ENCODE data around the gene LRRC70. TPM values are rescaled to one million over a fixed set of nuclear protein-coding genes. Genes with fewer than 3 reads are reported as not detected.
"Not testable (repeated sequence)": the region's sequence is repeated elsewhere in the genome, so short reads cannot be mapped to it uniquely, and the experiment has no call there.

LRRC70 gene, protein sequence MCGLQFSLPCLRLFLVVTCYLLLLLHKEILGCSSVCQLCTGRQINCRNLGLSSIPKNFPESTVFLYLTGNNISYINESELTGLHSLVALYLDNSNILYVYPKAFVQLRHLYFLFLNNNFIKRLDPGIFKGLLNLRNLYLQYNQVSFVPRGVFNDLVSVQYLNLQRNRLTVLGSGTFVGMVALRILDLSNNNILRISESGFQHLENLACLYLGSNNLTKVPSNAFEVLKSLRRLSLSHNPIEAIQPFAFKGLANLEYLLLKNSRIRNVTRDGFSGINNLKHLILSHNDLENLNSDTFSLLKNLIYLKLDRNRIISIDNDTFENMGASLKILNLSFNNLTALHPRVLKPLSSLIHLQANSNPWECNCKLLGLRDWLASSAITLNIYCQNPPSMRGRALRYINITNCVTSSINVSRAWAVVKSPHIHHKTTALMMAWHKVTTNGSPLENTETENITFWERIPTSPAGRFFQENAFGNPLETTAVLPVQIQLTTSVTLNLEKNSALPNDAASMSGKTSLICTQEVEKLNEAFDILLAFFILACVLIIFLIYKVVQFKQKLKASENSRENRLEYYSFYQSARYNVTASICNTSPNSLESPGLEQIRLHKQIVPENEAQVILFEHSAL
- total RNA-seq = 1 to 10 TPM; 5.4 to 6.8 TPM
- long read RNA-seq, donor 1, partial matches to known transcripts = 0 of 1 reads
- long read RNA-seq, donor 1, other reads (novel, unspliced or antisense) = 0 of 1 reads
- long read RNA-seq, donor 2, partial matches to known transcripts = 0 of 6 reads
- long read RNA-seq, donor 2, other reads (novel, unspliced or antisense) = 1 of 6 reads

DNA sequence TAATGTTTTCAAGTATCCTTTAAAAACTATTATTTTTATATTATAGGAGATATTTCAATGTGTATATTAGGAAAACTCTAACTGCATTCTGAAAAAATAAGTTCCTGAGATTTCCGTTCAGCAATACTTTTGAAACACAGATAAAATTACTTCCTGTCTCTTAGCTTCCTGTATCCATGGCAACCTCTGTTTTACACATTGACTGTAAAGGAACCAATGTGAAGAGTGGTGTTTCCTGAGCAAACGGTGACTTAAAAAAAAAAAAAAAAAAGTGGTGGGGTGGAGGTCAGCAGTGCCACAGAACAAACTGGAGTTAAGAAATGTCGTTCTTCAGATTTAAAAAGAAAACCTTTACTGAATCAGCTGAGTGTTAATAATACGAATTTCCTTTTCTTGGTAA is at the start of gene LRRC70:
TSS of gene LRRC70 (plus strand) at position 280 of the 400 bp plus-strand sequence. CDS start 620 bp downstream, outside the sequence.
- DNase-seq (ENCODE audit: low spot score) = no peak

DNA sequence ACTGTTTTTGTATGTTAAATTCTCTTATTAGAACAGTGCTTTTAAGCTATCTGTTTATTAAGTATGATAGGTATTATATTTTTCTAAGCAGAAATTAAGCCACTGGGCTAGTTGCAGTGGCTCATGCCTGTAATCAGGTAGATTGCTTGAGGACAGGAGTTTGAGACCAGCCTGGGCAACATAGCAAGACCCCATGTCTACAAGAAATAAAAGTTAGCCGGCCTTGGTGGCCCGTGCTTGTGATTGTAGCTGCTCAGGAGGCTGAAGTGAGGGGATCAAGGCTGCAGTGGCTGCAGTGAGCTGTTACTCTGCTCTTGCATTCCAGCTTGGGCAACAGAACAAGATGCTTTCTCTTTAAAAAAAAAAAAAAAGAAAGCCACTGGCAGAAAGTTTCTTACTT is 45.0 kb upstream of the LRRC70 start:
- intact Hi-C loops (cut with DNase I) = loop anchor here in 1 of 2 donors (5.0 kb wide), 1 partner anchor 34 kb away; no protein-coding TSS in a partner anchor
- DNase-seq (ENCODE audit: low spot score) = no peak

More for the DNA sequence above, at the start of gene LRRC70:
- intact Hi-C loops (cut with DNase I) = no loop called here

DNA sequence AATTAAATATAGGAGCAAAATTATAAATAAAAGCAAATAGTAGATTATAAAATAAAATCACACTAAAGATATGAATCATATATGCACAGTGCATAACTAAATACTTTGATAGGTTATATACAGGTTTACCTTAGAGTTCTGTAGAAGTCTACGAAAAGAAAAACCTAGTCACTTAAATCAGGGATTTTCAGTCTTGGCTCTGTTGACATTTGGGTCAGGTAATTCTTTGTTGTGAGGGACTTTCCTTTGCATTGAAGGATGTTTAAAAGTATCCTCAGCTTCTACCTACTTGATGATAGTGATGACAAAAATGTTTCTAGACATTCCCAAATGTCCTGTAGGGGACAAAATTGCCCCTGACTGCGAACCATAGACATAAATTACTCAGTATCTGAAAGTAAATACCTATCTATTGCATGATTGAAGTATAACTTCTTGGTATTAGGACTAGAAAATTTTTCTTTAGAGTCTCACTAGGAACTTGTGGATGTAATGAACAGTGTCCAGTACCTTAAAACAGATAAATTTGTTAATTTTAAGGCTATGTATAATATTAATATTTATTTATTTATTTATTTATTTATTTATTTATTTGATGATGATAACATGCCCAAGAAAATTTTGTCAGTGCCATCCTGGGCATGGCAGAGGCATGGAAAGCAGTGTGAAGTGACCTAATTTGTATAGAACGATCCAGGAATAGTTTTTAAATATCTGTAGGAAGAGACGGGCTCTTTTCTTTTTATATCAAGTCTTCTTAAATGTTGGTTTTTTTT is 44.0 kb upstream of the LRRC70 start:
- DNase-seq (ENCODE audit: low spot score) = no peak
- intact Hi-C loops (cut with DNase I) = loop anchor here in 1 of 2 donors (5.0 kb wide), 1 partner anchor 33 kb away; no protein-coding TSS in a partner anchor

DNA sequence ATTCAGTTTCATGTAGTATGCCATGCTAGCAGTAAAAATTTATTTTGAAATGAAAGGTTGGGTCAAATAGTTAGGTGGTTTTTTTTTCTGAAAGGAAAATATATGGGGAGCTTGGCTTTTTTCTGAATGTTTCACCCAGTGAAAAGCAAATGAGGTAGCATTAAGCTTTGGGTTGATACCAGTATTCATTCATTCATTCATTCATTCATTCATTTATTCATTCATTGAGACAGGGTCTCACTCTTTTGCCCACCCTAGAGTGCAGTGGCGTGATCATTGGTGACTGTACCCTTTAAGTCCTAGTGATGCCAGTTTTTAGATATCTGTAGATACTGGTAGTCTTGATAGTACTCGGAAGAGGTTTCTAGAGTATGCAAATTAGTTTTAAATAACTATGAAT is 42.4 kb upstream of the LRRC70 start:
- intact Hi-C loops (cut with DNase I) = no loop called here
- no peak for DNase-seq (ENCODE audit: low spot score)

DNA sequence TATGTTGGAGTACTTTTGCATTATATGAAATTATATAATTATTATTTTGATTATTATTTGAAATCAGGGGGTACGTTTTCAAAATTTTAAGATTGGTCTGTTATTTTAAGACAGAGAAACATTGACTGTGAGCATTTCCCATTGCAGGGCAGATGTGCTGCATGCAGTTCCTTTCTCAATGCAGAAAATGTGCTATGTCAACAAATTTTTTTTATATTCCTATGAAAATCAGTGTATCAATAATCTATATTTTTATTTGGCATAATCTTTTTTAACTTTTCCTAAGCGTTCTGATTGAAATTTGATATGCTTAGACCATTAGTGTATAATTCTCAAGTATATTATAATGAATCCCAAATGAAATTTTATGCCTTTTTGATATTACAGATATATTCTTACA is 41.8 kb upstream of the LRRC70 start:
- intact Hi-C loops (cut with DNase I) = no loop called here
- DNase-seq (ENCODE audit: low spot score) = no peak

DNA sequence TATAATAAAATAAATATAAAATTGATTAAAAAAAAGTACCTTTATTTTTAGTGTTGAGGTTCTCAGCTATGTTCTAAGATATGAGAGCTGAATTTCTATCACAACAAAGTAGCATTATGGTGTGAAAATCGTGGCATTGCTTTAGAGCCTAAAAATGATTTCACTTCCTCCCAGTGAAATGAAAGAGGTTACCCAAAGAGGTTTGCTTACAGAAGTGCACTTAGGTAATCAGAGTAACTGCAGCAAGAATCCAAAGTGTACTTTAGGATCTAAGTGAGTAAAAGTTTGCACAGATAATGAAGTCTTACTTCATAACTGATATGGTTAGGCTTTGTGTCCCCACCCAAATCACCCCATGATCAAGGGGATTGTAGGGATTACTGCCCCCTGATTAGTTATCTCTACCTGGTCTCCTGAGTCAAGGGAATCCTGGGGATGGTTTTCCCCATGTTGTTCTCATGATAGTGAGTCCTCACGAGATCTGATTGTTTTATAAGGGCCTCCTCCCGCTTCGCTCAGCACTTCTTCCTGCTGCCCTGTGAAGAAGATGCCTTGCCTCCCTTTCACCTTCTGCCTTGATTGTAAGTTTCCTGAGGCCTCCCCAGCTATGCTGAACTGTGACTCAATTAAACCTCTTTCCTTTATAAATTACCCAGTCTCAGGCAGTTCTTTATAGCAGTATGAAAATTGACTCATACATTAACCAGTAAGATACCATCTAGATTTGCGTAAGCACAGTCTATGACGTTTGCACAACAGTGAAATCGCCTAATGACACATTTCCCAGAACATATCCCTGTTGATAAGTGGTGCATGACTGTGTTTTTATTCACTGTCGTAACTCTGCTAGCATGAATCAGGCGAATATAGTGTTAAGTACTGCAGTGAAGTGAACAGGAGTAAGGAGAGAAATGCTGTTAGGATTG is 40.3 kb upstream of the LRRC70 start:
- intact Hi-C loops (cut with DNase I) = no loop called here
- no peak for DNase-seq (ENCODE audit: low spot score)

DNA sequence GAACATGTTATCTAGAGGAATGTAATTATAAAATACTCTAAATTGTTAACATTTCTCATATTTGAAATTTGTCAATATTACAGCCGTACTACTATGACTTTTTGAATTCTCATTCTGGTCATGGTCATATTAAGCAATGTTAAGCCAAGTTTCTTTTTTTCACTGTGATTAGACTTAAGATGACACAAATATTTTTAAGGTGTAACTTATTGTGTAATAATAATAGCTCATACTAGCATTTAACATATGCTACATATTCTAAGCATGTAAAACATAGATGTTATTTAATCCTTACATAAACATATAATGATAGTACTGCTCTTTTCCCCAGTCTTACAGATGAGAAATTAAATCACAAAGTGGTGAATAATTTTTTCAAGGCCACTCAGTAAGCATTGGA is 35.9 kb upstream of the LRRC70 start:
- intact Hi-C loops (cut with DNase I) = no loop called here
- no peak for DNase-seq (ENCODE audit: low spot score)

DNA sequence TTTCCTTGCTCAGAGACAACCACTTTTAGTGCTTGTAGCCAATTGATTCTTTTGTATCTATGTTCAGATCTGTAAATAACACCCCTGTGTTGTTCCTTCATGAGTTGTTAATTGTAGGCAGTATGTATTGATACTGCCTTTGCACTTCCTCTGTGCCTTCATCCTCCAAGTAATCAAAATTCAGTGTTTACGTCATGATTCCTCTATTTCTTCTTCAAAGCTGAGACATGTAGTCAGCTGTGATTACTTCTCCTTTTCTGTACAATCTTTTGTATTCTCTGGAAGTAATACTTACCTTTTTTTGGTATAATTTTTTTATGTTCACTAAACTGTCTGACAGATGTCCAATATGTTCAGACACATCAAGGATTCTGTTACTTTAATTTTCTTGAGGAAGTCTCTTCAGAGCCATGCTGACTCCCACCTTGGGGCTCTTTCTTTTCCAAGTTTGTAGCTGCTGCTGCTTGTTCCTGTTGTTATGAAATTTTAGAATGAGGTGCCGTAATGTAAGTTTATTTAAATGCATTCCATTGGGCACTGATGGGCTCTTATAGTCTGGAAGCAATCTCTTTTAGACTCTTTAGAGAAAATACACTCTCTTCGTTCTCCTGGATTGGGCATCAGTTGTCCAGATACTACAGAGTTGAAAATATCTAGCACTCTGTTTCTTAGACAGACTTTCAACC is 30.5 kb upstream of the LRRC70 start:
- intact Hi-C loops (cut with DNase I) = no loop called here

DNA sequence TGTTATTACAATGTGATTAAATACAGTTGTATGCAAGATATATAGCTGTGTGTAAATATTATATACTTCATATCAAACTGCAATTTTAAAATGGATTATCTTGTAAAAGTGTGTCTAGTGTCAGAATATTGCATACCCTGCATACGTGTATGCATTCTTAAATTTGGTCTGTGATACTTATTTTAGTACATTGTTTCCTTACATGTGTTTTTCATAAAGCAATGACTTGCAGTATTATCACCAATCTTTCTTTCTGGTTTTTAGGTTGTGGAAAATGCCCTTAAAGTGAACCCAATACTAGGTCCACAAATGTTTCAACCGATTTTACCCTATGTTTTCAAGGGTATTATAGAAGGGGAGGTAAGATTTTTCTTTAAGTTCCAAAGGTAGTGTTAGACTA is 28.5 kb upstream of the LRRC70 start:
- intact Hi-C loops (cut with DNase I) = no loop called here
- no peak for DNase-seq (ENCODE audit: low spot score)

More for the DNA sequence above, 30.5 kb upstream of the LRRC70 start:
- DNase-seq (ENCODE audit: low spot score) = no peak

DNA sequence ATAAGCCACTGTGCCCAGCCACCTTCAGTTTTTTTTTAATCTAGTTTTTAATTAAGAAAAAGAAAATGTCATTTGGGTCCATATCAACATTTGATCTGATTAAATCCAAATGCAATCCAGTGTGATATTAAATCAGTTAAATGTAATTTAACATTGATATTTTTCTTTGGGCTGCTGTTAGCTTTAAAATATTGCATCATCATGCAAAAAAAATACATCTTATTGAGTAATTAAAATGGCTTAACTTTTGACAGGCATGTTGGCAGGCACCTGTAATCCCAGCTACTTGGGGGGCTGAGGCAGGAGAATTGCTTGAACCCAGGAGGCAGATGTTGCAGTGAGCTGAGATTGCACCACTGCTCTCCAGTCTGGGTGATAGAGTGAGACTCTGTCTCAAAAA is 22.7 kb upstream of the LRRC70 start:
- intact Hi-C loops (cut with DNase I) = no loop called here
- no peak for DNase-seq (ENCODE audit: low spot score)

DNA sequence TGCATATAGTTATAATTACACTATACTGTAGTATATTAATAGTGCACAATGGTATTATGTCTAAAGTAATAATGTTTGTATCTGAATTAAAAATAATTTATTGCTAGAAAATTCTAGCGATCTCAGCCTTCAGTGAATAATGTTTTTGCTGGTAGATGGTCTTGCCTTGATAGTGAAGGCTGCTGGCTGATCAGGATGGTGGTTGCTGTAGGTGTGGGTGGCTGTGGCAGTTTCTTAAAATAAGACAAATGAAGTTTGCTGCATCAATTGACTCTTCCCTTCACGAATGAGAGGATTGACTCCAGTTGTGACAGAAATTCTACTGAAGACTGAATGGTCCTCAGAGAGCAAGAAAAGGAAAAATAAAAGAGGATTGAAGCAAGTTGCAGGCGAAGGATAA is 19.7 kb upstream of the LRRC70 start:
- intact Hi-C loops (cut with DNase I) = no loop called here

DNA sequence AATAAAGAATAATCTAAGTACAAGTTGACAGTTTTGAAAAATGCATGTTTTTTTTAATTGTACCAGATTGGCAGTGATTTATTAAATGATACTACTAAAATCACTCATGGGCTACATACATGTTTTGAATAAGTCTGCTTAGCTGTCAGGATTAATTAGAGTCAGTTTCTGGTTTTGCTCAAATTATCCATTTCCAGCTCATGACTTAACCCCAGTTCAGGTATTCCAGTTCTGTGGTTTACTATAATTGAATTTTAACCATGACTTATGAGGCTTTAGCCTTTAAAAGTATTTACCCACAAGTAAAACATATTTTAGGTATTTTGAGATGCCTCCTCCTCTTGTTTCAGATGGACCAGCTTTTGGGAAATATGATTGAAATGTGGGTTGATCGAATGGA is 17.8 kb upstream of the LRRC70 start:
- no peak for DNase-seq (ENCODE audit: low spot score)
- intact Hi-C loops (cut with DNase I) = no loop called here

More for the DNA sequence above, 19.7 kb upstream of the LRRC70 start:
- DNase-seq (ENCODE audit: low spot score) = no peak

DNA sequence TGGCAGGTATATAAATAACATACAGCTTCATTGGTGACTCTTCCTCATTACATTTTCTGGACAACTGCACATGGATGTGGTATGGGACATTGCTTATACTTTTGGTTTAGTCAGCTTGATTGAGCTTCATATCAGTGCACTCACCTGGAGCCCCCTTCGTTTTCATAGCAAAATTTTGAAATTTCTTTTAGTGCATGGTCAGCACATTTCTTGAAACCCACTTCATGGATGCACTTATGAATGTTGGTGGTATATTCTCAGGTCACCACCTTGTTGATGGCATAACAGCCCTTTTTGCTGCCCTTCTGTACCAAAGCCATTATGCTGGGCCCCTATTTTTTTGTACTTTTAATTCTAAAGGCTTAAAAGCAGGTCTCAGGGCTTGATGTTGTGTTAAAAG is 16.7 kb upstream of the LRRC70 start:
- no peak for DNase-seq (ENCODE audit: low spot score)

DNA sequence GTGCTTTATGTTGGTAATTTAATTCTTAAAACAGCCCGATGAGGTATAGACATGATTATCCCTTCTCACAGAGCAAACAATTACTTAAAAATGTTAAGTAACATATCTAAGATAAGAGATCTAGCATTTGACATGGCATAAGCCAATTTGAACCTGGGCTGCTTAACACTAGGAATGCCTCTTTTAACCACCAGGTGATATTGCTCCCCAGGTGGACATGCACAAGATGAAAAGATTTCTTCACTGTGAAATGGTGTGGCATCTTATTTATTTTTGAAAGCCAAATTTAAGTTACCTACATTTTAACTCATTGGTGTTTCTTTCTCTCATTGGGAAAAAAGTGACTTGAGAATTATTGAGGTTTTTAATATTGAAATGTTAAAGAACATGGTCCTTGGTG is 15.8 kb upstream of the LRRC70 start:
- DNase-seq (ENCODE audit: low spot score) = no peak
- intact Hi-C loops (cut with DNase I) = no loop called here

More for the DNA sequence above, 16.7 kb upstream of the LRRC70 start:
- intact Hi-C loops (cut with DNase I) = no loop called here

DNA sequence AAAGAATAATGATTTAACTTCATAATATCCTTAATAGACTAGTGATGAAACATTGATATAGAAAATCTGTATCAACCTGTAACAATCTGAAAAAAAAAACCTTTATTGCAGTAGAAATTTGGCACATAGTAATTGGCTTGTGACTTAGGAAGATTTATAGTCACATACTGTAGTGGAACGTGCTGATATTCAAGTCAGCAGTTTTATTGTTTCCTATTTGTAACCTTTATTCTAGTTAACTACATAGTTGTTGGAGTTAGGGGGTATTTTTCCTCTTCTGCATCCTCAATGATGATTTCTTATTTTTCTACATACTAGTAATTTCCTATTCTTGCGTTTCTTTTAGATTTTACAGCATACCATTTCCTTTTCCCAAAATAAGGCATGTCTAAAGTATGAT is 14.5 kb upstream of the LRRC70 start:
- intact Hi-C loops (cut with DNase I) = no loop called here
- no peak for DNase-seq (ENCODE audit: low spot score)

DNA sequence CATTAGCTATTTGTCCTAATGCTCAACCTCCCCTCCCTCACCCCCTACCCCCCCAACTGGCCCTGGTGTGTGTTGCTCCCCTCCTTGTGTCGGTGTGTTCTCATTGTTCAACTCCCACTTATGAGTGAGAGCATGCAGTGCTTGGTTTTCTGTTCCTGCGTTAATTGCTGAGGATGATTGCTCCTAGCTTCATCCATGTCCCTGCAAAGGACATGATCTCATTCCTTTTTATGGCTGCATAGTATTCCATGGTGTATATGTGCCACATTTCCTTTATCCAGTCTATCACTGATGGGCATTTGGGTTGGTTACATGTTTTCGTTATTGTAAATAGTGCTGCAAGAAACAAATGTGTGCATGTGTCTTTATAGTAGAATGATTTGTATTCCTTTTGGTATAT is 12.9 kb upstream of the LRRC70 start:
- DNase-seq (ENCODE audit: low spot score) = not testable (repeated sequence)
- intact Hi-C loops (cut with DNase I) = loop anchor here in 1 of 2 donors (5.0 kb wide), 1 partner anchor 33 kb away; no protein-coding TSS in a partner anchor

DNA sequence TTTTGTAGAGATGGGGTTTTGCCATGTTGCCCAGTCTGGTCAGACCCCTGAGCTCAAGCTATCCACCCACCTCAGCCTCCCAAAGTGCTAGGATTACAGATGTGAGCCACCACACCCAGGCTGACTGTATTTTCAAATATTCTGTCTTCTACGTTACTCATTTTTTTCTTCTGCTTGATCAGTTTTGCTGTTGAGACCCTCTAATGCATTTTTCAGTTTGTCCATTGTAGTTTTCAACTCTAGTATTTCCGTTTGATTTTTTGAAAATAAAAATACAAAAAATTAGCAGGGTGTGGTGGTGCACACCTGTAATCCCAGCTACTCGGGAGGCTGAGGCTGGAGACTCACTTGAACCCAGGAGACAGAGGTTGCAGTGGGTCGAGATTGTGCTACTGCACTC is 10.5 kb upstream of the LRRC70 start:
- no peak for DNase-seq (ENCODE audit: low spot score)
- intact Hi-C loops (cut with DNase I) = loop anchor here in 1 of 2 donors (5.0 kb wide), 1 partner anchor 36 kb away; no protein-coding TSS in a partner anchor

All from posterior vena cava (tissue), 2 donors.